Testis (tissue), 3 donors: ENCODE measurements around the gene CDK10. TPM values are rescaled to one million over a fixed set of nuclear protein-coding genes. Genes with fewer than 3 reads are reported as not detected.
A peak's percentile ranks its signal among the peaks of the same experiment; 100 is the strongest.

ENCODE experiments used
- DNase-seq: peaks from one replicate; pipeline ENCODE4 v3.0.0-alpha.2; 2019
- H3K27ac ChIP-seq, 2 donors: fragments of 200-600 bp; sonication (generic); one replicate each; pipeline ENCODE4 v1.5.1; 2019
- H3K27me3 ChIP-seq: fragments of 200-600 bp; sonication (generic); one replicate; pipeline ENCODE4 v1.5.1; 2019
- H3K36me3 ChIP-seq: fragments of 200-600 bp; sonication (generic); one replicate; pipeline ENCODE4 v1.5.1; 2017; ENCODE audit warnings: low read depth; ENCODE audit errors: missing control alignments
- H3K4me1 ChIP-seq: fragments of 200-600 bp; sonication (generic); one replicate; pipeline ENCODE4 v1.5.1; 2019
- H3K4me3 ChIP-seq, 2 donors: fragments of 200-600 bp; sonication (generic); one replicate each; pipeline ENCODE4 v1.5.1; 2017 to 2019
- H3K9me3 ChIP-seq: fragments of 200-600 bp; sonication (generic); one replicate; pipeline ENCODE4 v1.5.1; 2017
- POLR2A ChIP-seq: fragments of 450-650 bp; IDR thresholded peaks from one replicate; pipeline ENCODE4 v1.6.1; 2017; ENCODE audit warnings: antibody characterized with exemption, mild to moderate bottlenecking, moderate library complexity
- WGBS, 2 donors: methylation state at CpG; one replicate each; pipeline ENCODE4 v1.1.5; 2018; 5-methylcytosine and 5-hydroxymethylcytosine counted together
- intact Hi-C: fragments of 100-400 bp; cut with DNase I; formaldehyde crosslinking; loops from one replicate; pipeline ENCODE4 v1.15.1; 2023; ENCODE audit warnings: low total_unique reads
- polyA plus RNA-seq: library from polyadenylated mRNA; stranded (reverse); fragments of 350-450 nt; fragmentation: Illumina TruSeq; extraction: RNeasy Lipid Tissue Mini Kit (QIAGEN cat#74804); gene quantifications from one replicate; pipeline ENCODE4 v1.2.3, GENCODE V29; 2014; ENCODE audit warnings: low read depth, low replicate concordance; ENCODE audit not compliant: insufficient read depth
- total RNA-seq, 2 donors: library from RNA; depleted of rRNA; stranded (reverse); fragments of >200 nt; gene quantifications; one replicate each; pipeline ENCODE4 v1.2.3, GENCODE V29; 2016
- TF ChIP-seq, protein P1 (sequence below), 3 experiments: fragments of 450-650 bp in 2 of 3; fragments of 200-600 bp in 1 of 3; sonication (generic) in 1 of 3; IDR thresholded peaks; one replicate each; pipeline ENCODE4 v1.5.1; 2016 to 2019; ENCODE audit warnings: antibody characterized with exemption in 3 of 3, mild to moderate bottlenecking in 2 of 3, moderate library complexity in 1 of 3

CDK10 gene
- total and polyA plus RNA-seq, 3 donors from 2014 or later, result 68.0 to 88.3 (median 77.1) TPM

DNA sequence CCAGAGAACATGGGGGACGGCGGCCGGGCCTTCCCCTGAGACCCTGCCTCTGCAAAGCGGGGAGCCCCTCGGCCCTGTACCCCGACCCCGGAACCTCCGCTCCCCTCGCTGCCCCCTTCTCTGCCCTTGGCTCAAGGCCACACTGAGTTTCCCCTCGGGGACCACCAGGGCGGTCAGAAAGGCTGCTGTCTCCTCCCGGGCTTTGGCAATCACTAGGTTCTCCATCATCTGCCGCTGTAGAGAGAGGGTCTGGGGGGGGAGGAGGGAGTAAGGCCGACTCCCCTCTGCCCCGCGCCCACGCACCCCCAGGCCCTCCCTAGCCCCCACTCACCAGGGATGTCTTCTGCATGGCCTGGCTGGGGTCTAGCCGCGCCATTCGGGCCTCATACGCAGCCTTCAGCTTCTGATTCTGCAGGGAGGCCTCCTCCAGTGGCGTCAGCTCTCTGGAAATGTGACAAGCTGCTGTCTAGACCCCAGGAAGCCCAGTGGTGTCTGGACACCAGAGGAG, 25.8 kb downstream of the CDK10 start:
- 29 to 56% methylated on average over 5 to 22 of the region's 22 CpGs for WGBS, 2 donors
- intact Hi-C loops, result no loop called here
- no peaks in the 10 kb centered on the region for H3K27me3 ChIP-seq
- DNase-seq, result no peak
- no peak overlapping the region for H3K27ac ChIP-seq
- peak overlapping the region in 1 of 2 donors; percentile 20 for H3K4me3 ChIP-seq
- H3K9me3 ChIP-seq, result no peaks in the 10 kb centered on the region
- no peaks in the 10 kb centered on the region for H3K4me1 ChIP-seq
- TF ChIP-seq, protein P1, sequence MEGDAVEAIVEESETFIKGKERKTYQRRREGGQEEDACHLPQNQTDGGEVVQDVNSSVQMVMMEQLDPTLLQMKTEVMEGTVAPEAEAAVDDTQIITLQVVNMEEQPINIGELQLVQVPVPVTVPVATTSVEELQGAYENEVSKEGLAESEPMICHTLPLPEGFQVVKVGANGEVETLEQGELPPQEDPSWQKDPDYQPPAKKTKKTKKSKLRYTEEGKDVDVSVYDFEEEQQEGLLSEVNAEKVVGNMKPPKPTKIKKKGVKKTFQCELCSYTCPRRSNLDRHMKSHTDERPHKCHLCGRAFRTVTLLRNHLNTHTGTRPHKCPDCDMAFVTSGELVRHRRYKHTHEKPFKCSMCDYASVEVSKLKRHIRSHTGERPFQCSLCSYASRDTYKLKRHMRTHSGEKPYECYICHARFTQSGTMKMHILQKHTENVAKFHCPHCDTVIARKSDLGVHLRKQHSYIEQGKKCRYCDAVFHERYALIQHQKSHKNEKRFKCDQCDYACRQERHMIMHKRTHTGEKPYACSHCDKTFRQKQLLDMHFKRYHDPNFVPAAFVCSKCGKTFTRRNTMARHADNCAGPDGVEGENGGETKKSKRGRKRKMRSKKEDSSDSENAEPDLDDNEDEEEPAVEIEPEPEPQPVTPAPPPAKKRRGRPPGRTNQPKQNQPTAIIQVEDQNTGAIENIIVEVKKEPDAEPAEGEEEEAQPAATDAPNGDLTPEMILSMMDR (IDR thresholded peaks at IDR 0.05), result no peak
- TF ChIP-seq POLR2A, result no peak
- no peaks in the 10 kb centered on the region for H3K36me3 ChIP-seq

DNA sequence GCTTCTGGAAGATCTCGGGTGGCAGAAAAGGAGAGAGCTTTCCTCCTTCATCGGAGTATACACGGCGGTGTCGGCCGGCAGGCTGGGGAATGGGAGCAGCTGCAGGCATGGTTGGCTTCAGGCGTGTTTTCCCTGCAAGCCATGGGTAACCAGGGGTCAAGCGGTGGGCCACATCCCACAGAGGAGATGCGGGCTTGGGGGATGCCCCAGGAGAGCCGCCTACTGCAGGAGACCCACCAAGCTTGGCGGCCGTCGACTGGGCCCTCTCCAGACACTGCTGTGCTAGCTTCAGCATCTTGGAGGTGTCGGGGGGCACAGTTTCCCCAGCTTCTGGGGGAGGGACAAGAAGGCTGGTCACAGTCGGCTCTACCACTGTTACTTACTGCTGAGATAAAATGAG, 30.0 kb downstream of the CDK10 start:
- no peak overlapping the region for H3K27ac ChIP-seq
- H3K36me3 ChIP-seq, result no peaks in the 10 kb centered on the region
- TF ChIP-seq POLR2A, result no peak
- TF ChIP-seq, protein P1 (IDR thresholded peaks at IDR 0.05), result no peak
- intact Hi-C loops, result no loop called here
- H3K4me1 ChIP-seq, result peaks cover 5% of the 10 kb centered on the region
- H3K4me3 ChIP-seq, result no peak overlapping the region
- no peaks in the 10 kb centered on the region for H3K9me3 ChIP-seq
- WGBS, 2 donors, result 92 to 93% methylated on average over 13 to 15 of the region's 15 CpGs
- no peaks in the 10 kb centered on the region for H3K27me3 ChIP-seq
- DNase-seq, result no peak

DNA sequence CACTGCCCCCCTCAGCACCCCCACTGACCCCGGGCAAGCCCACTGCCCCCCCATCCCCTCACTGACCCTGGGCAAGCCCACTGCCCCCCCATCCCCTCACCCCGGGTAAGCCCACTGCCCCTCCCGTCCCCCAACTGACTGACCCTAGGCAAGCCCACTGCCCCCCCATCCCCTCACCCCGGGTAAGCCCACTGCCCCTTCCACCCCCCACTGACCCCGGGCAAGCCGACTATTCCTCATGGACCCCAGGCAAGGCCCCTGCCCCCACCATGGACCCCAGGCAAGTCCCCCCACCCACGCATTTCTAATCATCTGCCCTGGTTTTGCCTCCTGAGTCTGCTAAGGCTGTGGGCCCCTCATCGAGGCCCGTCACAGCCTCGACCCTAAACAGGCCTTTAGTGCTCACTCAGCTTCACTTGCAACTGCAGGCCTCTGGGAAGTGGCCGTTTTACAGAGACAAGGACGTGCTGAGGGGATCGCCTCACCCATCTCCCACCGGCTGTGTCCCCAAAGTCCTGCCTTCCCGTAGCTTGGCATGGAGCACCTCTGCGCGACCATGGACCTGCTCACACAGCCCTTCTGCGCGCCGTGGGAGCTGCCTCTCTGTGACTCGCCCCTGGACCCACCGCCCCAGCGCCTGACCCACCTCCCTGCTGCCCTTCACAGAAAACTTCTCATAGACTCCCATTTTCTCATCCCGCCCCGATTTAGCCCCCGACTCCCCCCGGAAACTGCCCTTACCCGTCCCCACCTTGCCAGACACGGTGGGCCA, 30.6 kb downstream of the CDK10 start:
- Histone ChIP-seq H3K27me3 (no peaks in the 10 kb centered on the region), H3K27ac (no peak overlapping the region), H3K36me3 (no peaks in the 10 kb centered on the region), H3K4me1 (peaks cover 5% of the 10 kb centered on the region), H3K9me3 (no peaks in the 10 kb centered on the region), H3K4me3 (no peak overlapping the region)
- WGBS, 2 donors, result 91 to 93% methylated on average over 20 to 28 of the region's 29 CpGs
- intact Hi-C loops, result no loop called here
- TF ChIP-seq, protein P1 (IDR thresholded peaks at IDR 0.05), result no peak
- no peak for TF ChIP-seq POLR2A
- no peak for DNase-seq

GRCh38 chr16:89717688-89718505, 31.4 kb downstream of the CDK10 start:
- peaks cover 13% of the 10 kb centered on the region for H3K4me1 ChIP-seq
- H3K4me3 ChIP-seq, result no peak overlapping the region
- no peak overlapping the region for H3K27ac ChIP-seq
- no peaks in the 10 kb centered on the region for H3K27me3 ChIP-seq
- no peak for TF ChIP-seq POLR2A
- TF ChIP-seq, protein P1 (IDR thresholded peaks at IDR 0.05), result no peak
- 86 to 87% methylated on average over 24 of the region's 24 CpGs for WGBS, 2 donors
- H3K9me3 ChIP-seq, result no peaks in the 10 kb centered on the region
- no peak for DNase-seq
- intact Hi-C loops, result no loop called here
- no peaks in the 10 kb centered on the region for H3K36me3 ChIP-seq
